PC-3 (cell line): Measurements from ENCODE around the gene LRCH4. TPM values are rescaled to one million over a fixed set of nuclear protein-coding genes. Genes with fewer than 3 reads are reported as not detected.
"Not testable (repeated sequence)": the region's sequence is repeated elsewhere in the genome, so short reads cannot be mapped to it uniquely, and the experiment has no call there.

Experiments
- ATAC-seq: fragments of 200-7000 bp; cut with Tn5 transposase; 2 replicates; pipeline ENCODE4 v1.9.1; 2020; ENCODE audit warnings: mild to moderate bottlenecking, moderate library complexity
- BruUV-seq: library from RNA; stranded (reverse); fragments of 400-500 nt; replicated peaks from 2 replicates; lab custom pipeline; 2021; lab: Mats Ljungman, UMichigan
- CTCF ChIA-PET: fragments of 300-600 bp; sonication (Branson Sonifier 250); formaldehyde crosslinking; loops from one replicate; lab custom pipeline; 2022; ENCODE audit warnings: antibody characterized with exemption; lab: Charles Lee
- POLR2A ChIA-PET: fragments of 300-600 bp; sonication (Branson Sonifier 250); formaldehyde crosslinking; loops from one replicate; lab custom pipeline; 2022; ENCODE audit warnings: antibody characterized with exemption; ENCODE audit not compliant: unreplicated experiment; lab: Charles Lee
- DNase-seq: peaks from one replicate; pipeline ENCODE4 v3.0.0-alpha.2; 2015
- H2AFZ ChIP-seq: fragments of 300-600 bp; sonication (generic); 2 replicates; pipeline ENCODE4 v1.6.0; 2016; ENCODE audit warnings: antibody characterized with exemption, low read length
- H3F3A ChIP-seq: fragments of 300-600 bp; sonication (generic); one replicate; pipeline ENCODE4 v1.6.0; 2017; ENCODE audit warnings: antibody characterized with exemption, low read length, control low read depth, mild to moderate bottlenecking; ENCODE audit not compliant: unreplicated experiment
- H3K27ac ChIP-seq: fragments of 300-600 bp; sonication (generic); 2 replicates; pipeline ENCODE4 v1.5.1; 2016; ENCODE audit warnings: mild to moderate bottlenecking, low read length
- H3K27me3 ChIP-seq: fragments of 300-600 bp; sonication (generic); 2 replicates; pipeline ENCODE4 v1.6.1; 2016; ENCODE audit warnings: low read length, mixed read lengths
- H3K36me3 ChIP-seq: fragments of 300-600 bp; sonication (generic); 2 replicates; pipeline ENCODE4 v1.6.1; 2016; ENCODE audit warnings: low read depth, mixed run types, low read length, mixed read lengths
- H3K4me1 ChIP-seq: fragments of 300-600 bp; sonication (generic); 2 replicates; pipeline ENCODE4 v1.5.1; 2016; ENCODE audit warnings: low read length; ENCODE audit not compliant: insufficient read depth
- H3K4me2 ChIP-seq: fragments of 300-600 bp; sonication (generic); 2 replicates; pipeline ENCODE4 v1.6.0; 2016; ENCODE audit warnings: low read length
- H3K4me3 ChIP-seq: fragments of 300-600 bp; sonication (generic); 2 replicates; pipeline ENCODE4 v1.5.1; 2016; ENCODE audit warnings: mild to moderate bottlenecking, low read length, mixed read lengths
- H3K79me2 ChIP-seq: fragments of 300-600 bp; sonication (generic); 2 replicates; pipeline ENCODE4 v1.6.1; 2017; ENCODE audit warnings: low read length, mixed read lengths
- H3K9ac ChIP-seq: fragments of 300-600 bp; sonication (generic); 2 replicates; pipeline ENCODE4 v1.6.0; 2016; ENCODE audit warnings: mild to moderate bottlenecking, low read length
- H3K9me2 ChIP-seq: fragments of 300-600 bp; sonication (generic); replicated peaks from 2 replicates; pipeline ENCODE4 v1.6.1; 2016; ENCODE audit warnings: mixed run types, low read length, mixed read lengths
- H3K9me3 ChIP-seq: fragments of 300-600 bp; sonication (generic); 2 replicates; pipeline ENCODE4 v1.6.1; 2016; ENCODE audit warnings: low read length, mixed read lengths
- H4K20me1 ChIP-seq: fragments of 300-600 bp; sonication (generic); 2 replicates; pipeline ENCODE4 v1.6.1; 2016; ENCODE audit warnings: low read length, mixed read lengths
- CTCF ChIP-seq: fragments of 300-600 bp; sonication (generic); conservative IDR thresholded peaks from 2 replicates; pipeline ENCODE4 v1.5.1; 2017; ENCODE audit warnings: antibody characterized with exemption, low read depth, mild to moderate bottlenecking, low read length
- EZH2 ChIP-seq: fragments of 300-600 bp; sonication (generic); IDR thresholded peaks from one replicate; pipeline ENCODE4 v1.6.1; 2017; ENCODE audit warnings: antibody characterized with exemption, mild to moderate bottlenecking, low read length; ENCODE audit not compliant: unreplicated experiment
- EZH2phosphoT487 ChIP-seq: fragments of 300-600 bp; sonication (generic); IDR thresholded peaks from 2 replicates; pipeline ENCODE4 v1.6.1; 2018; ENCODE audit warnings: mild to moderate bottlenecking, antibody characterized with exemption, low read length, borderline replicate concordance
- intact Hi-C: fragments of 100-400 bp; cut with micrococcal nuclease; formaldehyde crosslinking; loops from 2 replicates; pipeline ENCODE4 v1.9.0; 2023
- total RNA-seq: library from RNA; depleted of rRNA; stranded (reverse); fragments of >200 nt; gene quantifications from 2 replicates; pipeline ENCODE4 v1.2.3, GENCODE V29; 2014

Gene LRCH4
- total RNA-seq, 1 experiment from 2014 or later, result 15.6 TPM

- Histone ChIP-seq H3K27ac (no peak overlapping the region), H3K9ac (no peak overlapping the region), H3K4me1 (peaks cover 2% of the 10 kb centered on the region; the same call in 1 of the 2 replicates), H2AFZ (no peak overlapping the region), H3F3A (no peaks in the 10 kb centered on the region), H3K79me2 (peaks cover 4% of the 10 kb centered on the region; the same call in 1 of the 2 replicates), H3K4me3 (no peak overlapping the region), H3K9me3 (no peaks in the 10 kb centered on the region), H3K27me3 (no peaks in the 10 kb centered on the region), H3K9me2 (no peaks in the 10 kb centered on the region), H3K4me2 (no peak overlapping the region), H4K20me1 (no peaks in the 10 kb centered on the region), H3K36me3 (peaks cover 8% of the 10 kb centered on the region; the same call in 1 of the 2 replicates)
- ChIA-PET CTCF (no interaction called here), POLR2A (no interaction called here)
- no TSS peak for BruUV-seq
- no peak for ATAC-seq
- DNase-seq, result no peak
- no peak for TF ChIP-seq CTCF
- intact Hi-C loops, result no loop called here
Measured at GRCh38 chr7:100552532-100552931, 33.4 kb downstream of the LRCH4 start.

- H3K4me2 ChIP-seq, H3K4me3 ChIP-seq: not testable (repeated sequence)
Measured at GRCh38 chr7:100548446-100548845, 37.5 kb downstream of the LRCH4 start.

GRCh38 chr7:100547872-100548271 lies 38.1 kb downstream of the LRCH4 start:
- intact Hi-C loops, result no loop called here
- Histone ChIP-seq H3K79me2 (peaks cover 18% of the 10 kb centered on the region), H3K9ac (no peak overlapping the region), H4K20me1 (no peaks in the 10 kb centered on the region), H3F3A (peaks cover 12% of the 10 kb centered on the region), H3K36me3 (peaks cover 8% of the 10 kb centered on the region; the same call in 1 of the 2 replicates), H3K9me2 (no peaks in the 10 kb centered on the region), H3K4me1 (peaks cover 46% of the 10 kb centered on the region), H3K27me3 (no peaks in the 10 kb centered on the region), H3K4me3 (no peak overlapping the region), H3K4me2 (no peak overlapping the region), H2AFZ (no peak overlapping the region), H3K27ac (no peak overlapping the region), H3K9me3 (no peaks in the 10 kb centered on the region)
- DNase-seq (no peak), ATAC-seq (no peak)
- ChIA-PET POLR2A (no interaction called here), CTCF (no interaction called here)
- no peak for TF ChIP-seq EZH2phosphoT487
- TF ChIP-seq CTCF, result no peak
- no peak for TF ChIP-seq EZH2
- no TSS peak for BruUV-seq

More at GRCh38 chr7:100548446-100548845, 37.5 kb downstream of the LRCH4 start:
- Histone ChIP-seq H3K79me2 (peaks cover 15% of the 10 kb centered on the region), H3K4me1 (peaks cover 43% of the 10 kb centered on the region), H3F3A (peaks cover 12% of the 10 kb centered on the region)
- H3K9ac ChIP-seq, H3K27me3 ChIP-seq, DNase-seq, intact Hi-C loops, H3K36me3 ChIP-seq, H3K27ac ChIP-seq, BruUV-seq, H3K9me3 ChIP-seq, H2AFZ ChIP-seq, ATAC-seq, H3K9me2 ChIP-seq, H4K20me1 ChIP-seq, CTCF ChIA-PET: not testable (repeated sequence)
- POLR2A ChIA-PET, result interaction anchor here (0.6 kb wide), 1 partner anchor 1083 kb away, joined by 3 read pairs; no protein-coding TSS in a partner anchor
